GM06990 (cell line): ENCODE measurements around the gene DIP2A.

Experiments used
- DNase-seq: peaks from one replicate; pipeline ENCODE4 v3.0.0-alpha.2; 2011; ENCODE audit not compliant: insufficient read length; ENCODE audit errors: extremely low read depth
- H3K27me3 ChIP-seq: replicated peaks from 2 replicates; pipeline ENCODE4 v1.6.0; 2011; ENCODE audit warnings: low read length; ENCODE audit not compliant: control insufficient read depth, insufficient read depth
- H3K36me3 ChIP-seq: 2 replicates; pipeline ENCODE4 v1.5.1; 2011; ENCODE audit warnings: low read length; ENCODE audit not compliant: control insufficient read depth, insufficient read depth
- H3K4me3 ChIP-seq: replicated peaks from 2 replicates; pipeline ENCODE4 v1.5.1; 2011; ENCODE audit warnings: low read depth, mild to moderate bottlenecking, control low read depth, low read length
- TF ChIP-seq, protein P1 (sequence below): IDR thresholded peaks from 2 replicates; pipeline ENCODE4 v1.5.1; 2011; ENCODE audit warnings: low read length, control low read depth, mild to moderate bottlenecking, inconsistent platforms; ENCODE audit not compliant: insufficient read depth, poor library complexity, severe bottlenecking

The DIP2A gene

DNA sequence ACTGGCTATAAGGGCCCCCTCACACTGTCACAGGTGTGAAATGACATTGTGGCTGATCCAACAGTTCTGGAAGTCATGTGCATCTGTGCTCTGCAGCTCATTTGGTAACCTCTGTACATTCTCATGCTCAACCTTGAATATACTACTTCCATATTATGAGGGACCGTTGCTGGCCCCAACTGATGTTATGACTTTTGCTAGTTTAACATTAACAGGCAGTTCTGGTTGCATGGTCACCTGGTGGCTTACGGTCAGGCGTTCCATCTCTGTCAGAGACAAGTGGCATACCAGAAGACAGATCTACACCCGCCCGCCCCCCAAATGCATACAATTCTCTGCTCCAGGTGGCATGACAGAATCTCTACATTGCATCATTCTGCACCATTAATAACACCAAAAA is 6.0 kb upstream of the DIP2A start:
- no peak overlapping the region for H3K4me3 ChIP-seq
- H3K27me3 ChIP-seq = no peaks in the 10 kb centered on the region
- TF ChIP-seq, protein P1, sequence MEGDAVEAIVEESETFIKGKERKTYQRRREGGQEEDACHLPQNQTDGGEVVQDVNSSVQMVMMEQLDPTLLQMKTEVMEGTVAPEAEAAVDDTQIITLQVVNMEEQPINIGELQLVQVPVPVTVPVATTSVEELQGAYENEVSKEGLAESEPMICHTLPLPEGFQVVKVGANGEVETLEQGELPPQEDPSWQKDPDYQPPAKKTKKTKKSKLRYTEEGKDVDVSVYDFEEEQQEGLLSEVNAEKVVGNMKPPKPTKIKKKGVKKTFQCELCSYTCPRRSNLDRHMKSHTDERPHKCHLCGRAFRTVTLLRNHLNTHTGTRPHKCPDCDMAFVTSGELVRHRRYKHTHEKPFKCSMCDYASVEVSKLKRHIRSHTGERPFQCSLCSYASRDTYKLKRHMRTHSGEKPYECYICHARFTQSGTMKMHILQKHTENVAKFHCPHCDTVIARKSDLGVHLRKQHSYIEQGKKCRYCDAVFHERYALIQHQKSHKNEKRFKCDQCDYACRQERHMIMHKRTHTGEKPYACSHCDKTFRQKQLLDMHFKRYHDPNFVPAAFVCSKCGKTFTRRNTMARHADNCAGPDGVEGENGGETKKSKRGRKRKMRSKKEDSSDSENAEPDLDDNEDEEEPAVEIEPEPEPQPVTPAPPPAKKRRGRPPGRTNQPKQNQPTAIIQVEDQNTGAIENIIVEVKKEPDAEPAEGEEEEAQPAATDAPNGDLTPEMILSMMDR = no peak
- H3K36me3 ChIP-seq = peaks cover 4% of the 10 kb centered on the region
- DNase-seq = no peak

DNA sequence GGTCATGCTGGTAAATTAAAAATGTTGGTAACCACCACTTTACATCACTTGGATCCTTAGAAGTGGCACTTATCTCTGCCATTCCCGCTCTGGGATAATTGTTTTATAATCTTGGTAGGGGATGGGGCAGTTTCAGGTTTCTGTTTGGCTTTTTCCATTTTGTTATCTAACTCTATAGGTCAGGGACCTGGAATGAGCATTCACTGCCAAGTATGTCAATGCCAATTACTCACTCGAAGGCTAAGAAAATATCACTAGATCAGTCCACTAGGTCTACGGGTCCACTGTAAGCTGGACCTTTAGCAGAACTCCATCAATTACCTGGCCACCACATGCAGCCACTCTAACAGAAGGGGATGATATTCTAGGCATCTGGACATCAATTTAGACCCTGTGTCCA is 4.5 kb upstream of the DIP2A start:
- DNase-seq = no peak
- H3K27me3 ChIP-seq = no peaks in the 10 kb centered on the region
- peaks cover 4% of the 10 kb centered on the region for H3K36me3 ChIP-seq
- no peak overlapping the region for H3K4me3 ChIP-seq
- TF ChIP-seq, protein P1 = no peak

DNA sequence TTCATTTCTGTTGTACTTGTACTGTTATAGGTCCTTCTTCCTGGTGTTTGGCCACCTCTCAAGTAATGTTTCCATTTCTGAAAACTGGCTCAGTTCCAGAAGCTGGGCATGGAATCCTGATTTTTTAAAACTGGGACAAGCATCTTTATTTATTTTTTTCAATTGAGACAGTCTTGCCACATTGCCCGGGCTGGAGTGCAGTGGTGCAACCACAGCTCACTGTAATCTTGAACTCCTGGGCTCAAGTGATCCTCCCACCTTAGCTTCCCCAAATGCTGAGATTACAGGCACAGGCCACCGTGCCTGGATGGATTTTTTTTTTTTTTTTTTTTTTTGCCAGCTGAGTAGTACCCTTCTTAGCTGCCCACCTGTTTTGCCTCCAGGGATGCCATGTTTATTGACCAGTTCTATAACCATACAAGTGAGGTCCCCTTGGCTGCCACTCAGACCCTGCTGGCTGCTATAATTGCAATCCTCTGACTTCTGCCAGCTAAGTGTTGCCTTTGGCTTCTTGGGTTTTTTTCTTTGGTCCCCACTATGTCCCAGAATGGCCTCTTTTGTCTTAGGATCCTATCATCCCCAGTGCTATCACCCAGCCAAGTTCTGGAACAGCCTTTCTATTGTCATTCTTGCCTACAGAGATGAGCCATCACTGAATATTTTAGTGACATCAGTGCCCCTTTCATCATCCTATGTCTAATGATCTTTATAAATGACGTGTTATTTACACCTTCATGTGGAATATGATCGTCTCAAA is 3.9 kb upstream of the DIP2A start:
- Histone ChIP-seq H3K27me3 (no peaks in the 10 kb centered on the region), H3K4me3 (no peak overlapping the region), H3K36me3 (peaks cover 4% of the 10 kb centered on the region)
- TF ChIP-seq, protein P1 = no peak
- no peak for DNase-seq

DNA sequence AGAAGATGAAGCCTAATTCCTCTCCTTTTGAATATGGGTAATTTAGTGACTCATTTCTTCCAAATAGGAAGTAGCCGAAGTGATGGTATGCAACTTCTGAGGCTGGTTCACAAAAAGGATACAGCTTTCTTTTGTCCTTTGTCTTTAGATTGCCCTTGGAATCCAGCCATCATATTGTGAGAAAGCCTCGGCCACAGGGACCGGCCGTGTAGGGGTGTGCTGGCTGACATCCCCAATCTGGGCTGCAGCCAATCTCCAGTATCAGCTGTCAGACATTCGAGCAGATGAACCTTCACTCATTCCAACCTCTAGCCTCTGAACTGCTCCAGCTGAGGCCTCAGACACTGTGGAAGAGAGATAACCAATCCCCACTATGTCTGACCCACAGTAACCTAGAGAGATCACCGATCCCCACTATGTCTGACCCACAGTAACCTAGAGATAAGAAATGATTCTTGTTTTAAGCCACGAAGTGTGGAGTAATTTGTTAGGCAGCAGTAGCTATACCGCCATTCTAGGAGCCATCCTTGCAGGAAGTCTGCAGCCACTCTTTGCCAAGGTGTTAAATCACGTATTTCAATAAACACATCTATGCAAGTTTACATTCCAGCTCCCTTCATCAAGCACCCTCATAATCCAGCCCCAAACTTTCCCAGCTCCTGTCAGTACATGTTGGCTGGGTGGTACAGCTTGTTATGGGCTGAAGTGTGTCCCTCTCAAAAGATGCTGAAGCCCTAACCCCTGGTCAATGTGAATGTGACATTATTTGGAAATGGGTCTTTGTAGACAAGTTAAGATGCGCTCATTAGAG is 2.9 kb upstream of the DIP2A start:
- no peak for DNase-seq
- Histone ChIP-seq H3K27me3 (no peaks in the 10 kb centered on the region), H3K4me3 (no peak overlapping the region), H3K36me3 (peaks cover 4% of the 10 kb centered on the region)
- TF ChIP-seq, protein P1 = no peak

DNA sequence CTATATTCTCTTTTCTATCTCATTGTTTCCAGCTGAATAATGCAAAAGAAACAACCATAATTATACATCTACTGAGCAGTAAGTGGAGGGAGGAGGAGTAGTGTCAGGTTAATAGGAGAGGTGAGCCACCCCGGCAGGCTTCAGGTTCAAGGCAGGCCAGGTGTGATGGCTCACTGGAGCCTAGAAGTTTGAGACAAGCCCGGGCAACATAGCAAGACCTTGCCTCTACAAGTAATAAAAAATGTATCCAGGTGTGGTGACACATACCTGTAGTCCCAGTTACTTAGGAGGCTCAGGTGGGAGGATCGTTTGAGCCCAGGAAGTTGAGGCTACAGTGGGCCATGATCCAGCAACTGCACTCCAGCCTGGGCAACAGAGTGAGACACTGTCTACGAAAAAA is 1.9 kb upstream of the DIP2A start:
- TF ChIP-seq, protein P1 = no peak
- H3K36me3 ChIP-seq = peaks cover 4% of the 10 kb centered on the region
- H3K27me3 ChIP-seq = no peaks in the 10 kb centered on the region
- no peak overlapping the region for H3K4me3 ChIP-seq
- no peak for DNase-seq
